ENCODE measurements around the gene RPS21. TPM values are rescaled to one million over a fixed set of nuclear protein-coding genes. Genes with fewer than 3 reads are reported as not detected.

Gene RPS21
- total and polyA plus RNA-seq, 2 of the 13 experiments (the other 11 are each of a cell fraction or from before 2014, with no cell fraction given) = 2,647 to 11,063 TPM

DNA sequence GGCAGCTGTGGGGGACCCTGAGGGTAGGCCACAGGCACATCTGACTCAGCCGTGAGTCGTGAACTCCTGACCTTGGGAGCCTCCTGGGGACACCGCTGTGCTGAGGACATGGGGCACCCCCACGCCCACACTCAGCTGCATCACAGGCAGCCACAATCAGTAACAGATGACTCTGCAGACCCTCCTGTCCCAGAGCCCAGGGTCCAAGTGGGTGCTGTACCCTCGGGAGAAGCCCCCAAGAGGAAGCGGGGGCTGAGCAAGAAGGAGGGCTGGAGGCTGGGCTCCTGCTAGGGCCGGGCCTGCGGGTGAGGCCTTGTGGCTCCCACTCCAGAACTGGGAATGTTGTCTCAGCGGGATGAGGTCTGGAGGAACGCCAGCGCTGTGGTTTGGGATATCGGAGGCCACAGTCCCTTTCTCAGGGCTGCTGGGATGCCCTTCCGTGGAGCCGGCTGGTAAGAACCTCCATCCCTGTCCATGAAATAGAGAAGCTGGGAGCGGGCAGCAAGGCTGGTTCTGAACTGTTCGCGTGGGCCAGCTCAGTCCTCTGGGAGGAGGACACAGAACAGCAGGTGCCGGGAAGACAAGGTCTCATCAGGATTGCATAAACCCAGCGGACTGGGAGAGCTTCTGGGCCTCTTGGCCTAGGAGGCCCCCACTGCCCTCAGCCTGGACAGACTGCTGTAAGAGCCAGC, 16.6 kb upstream of the RPS21 start (continued):
- no peak; a peak in 1 of 4 replicates for TF ChIP-seq HMGXB4 (CRISPR knock-in tag; IDR thresholded peaks at IDR 0.05; ENCODE audit: borderline replicate concordance in 1 of 2, low read depth in 1 of 2)
- TF ChIP-seq, protein P1, sequence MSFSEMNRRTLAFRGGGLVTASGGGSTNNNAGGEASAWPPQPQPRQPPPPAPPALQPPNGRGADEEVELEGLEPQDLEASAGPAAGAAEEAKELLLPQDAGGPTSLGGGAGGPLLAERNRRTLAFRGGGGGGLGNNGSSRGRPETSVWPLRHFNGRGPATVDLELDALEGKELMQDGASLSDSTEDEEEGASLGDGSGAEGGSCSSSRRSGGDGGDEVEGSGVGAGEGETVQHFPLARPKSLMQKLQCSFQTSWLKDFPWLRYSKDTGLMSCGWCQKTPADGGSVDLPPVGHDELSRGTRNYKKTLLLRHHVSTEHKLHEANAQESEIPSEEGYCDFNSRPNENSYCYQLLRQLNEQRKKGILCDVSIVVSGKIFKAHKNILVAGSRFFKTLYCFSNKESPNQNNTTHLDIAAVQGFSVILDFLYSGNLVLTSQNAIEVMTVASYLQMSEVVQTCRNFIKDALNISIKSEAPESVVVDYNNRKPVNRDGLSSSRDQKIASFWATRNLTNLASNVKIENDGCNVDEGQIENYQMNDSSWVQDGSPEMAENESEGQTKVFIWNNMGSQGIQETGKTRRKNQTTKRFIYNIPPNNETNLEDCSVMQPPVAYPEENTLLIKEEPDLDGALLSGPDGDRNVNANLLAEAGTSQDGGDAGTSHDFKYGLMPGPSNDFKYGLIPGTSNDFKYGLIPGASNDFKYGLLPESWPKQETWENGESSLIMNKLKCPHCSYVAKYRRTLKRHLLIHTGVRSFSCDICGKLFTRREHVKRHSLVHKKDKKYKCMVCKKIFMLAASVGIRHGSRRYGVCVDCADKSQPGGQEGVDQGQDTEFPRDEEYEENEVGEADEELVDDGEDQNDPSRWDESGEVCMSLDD (CRISPR knock-in tag; IDR thresholded peaks at IDR 0.05; ENCODE audit: borderline replicate concordance) = peak; percentile 97
- no peak; the same call in 1 of the 2 replicates for TF ChIP-seq ZNF678 (CRISPR knock-in tag; IDR thresholded peaks at IDR 0.05)
- TF ChIP-seq, protein P2, sequence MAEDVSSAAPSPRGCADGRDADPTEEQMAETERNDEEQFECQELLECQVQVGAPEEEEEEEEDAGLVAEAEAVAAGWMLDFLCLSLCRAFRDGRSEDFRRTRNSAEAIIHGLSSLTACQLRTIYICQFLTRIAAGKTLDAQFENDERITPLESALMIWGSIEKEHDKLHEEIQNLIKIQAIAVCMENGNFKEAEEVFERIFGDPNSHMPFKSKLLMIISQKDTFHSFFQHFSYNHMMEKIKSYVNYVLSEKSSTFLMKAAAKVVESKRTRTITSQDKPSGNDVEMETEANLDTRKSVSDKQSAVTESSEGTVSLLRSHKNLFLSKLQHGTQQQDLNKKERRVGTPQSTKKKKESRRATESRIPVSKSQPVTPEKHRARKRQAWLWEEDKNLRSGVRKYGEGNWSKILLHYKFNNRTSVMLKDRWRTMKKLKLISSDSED (CRISPR knock-in tag; IDR thresholded peaks at IDR 0.05) = peak; percentile 95
- no peak for TF ChIP-seq ZNF256 (CRISPR knock-in tag; conservative IDR thresholded peaks at IDR 0.05)
- TF ChIP-seq MAX (IDR thresholded peaks at IDR 0.05) = no peak
- no peak for TF ChIP-seq ETS1 (CRISPR knock-in tag; IDR thresholded peaks at IDR 0.05)
- TF ChIP-seq, protein P3, sequence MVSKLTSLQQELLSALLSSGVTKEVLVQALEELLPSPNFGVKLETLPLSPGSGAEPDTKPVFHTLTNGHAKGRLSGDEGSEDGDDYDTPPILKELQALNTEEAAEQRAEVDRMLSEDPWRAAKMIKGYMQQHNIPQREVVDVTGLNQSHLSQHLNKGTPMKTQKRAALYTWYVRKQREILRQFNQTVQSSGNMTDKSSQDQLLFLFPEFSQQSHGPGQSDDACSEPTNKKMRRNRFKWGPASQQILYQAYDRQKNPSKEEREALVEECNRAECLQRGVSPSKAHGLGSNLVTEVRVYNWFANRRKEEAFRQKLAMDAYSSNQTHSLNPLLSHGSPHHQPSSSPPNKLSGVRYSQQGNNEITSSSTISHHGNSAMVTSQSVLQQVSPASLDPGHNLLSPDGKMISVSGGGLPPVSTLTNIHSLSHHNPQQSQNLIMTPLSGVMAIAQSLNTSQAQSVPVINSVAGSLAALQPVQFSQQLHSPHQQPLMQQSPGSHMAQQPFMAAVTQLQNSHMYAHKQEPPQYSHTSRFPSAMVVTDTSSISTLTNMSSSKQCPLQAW (CRISPR knock-in tag; IDR thresholded peaks at IDR 0.05) = peak; percentile 16; the same call in 1 of the 2 replicates
- no peak for TF ChIP-seq MTF1 (CRISPR knock-in tag; IDR thresholded peaks at IDR 0.05)
- no peak for TF ChIP-seq PHF20 (CRISPR knock-in tag; IDR thresholded peaks at IDR 0.05)
- TF ChIP-seq, protein P4, sequence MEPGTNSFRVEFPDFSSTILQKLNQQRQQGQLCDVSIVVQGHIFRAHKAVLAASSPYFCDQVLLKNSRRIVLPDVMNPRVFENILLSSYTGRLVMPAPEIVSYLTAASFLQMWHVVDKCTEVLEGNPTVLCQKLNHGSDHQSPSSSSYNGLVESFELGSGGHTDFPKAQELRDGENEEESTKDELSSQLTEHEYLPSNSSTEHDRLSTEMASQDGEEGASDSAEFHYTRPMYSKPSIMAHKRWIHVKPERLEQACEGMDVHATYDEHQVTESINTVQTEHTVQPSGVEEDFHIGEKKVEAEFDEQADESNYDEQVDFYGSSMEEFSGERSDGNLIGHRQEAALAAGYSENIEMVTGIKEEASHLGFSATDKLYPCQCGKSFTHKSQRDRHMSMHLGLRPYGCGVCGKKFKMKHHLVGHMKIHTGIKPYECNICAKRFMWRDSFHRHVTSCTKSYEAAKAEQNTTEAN (CRISPR knock-in tag; conservative IDR thresholded peaks at IDR 0.05) = no peak; the same call in 1 of the 2 replicates
- peak; percentile 14 for TF ChIP-seq ZNF430 (CRISPR knock-in tag; IDR thresholded peaks at IDR 0.05)
- TF ChIP-seq HDAC6 (IDR thresholded peaks at IDR 0.05; ENCODE audit: low read depth, low read length) = no peak
- TF ChIP-seq, protein P5, sequence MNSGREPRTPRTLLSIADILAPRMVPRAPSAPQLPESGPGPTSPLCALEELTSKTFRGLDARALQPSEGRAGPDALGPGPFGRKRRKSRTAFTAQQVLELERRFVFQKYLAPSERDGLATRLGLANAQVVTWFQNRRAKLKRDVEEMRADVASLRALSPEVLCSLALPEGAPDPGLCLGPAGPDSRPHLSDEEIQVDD (CRISPR knock-in tag; IDR thresholded peaks at IDR 0.05; ENCODE audit: borderline replicate concordance) = peak; percentile 83; the same call in 1 of the 2 replicates
- TF ChIP-seq RCOR2 (CRISPR knock-in tag; IDR thresholded peaks at IDR 0.05) = no peak
- no peak; the same call in 1 of the 2 replicates for TF ChIP-seq ZNF253 (CRISPR knock-in tag; IDR thresholded peaks at IDR 0.05; ENCODE audit: borderline replicate concordance)

Data from HepG2 (cell line).